K562 (cell line): Measurements from ENCODE around the gene RITA1. TPM values are rescaled to one million over a fixed set of nuclear protein-coding genes. Genes with fewer than 3 reads are reported as not detected.

ENCODE experiments used
- ADNP ChIP-seq: fragments of 200-800 bp; sonication (Bioruptor generic); IDR thresholded peaks from 2 replicates; pipeline ENCODE4 v1.6.1; 2016; ENCODE audit warnings: missing genetic modification characterization, missing compliant biosample characterization
- HDAC1 ChIP-seq, 2 experiments: fragments of 450-650 bp; IDR thresholded peaks; 2 replicates each; pipeline ENCODE4 v1.6.1; 2016 to 2017; ENCODE audit warnings: inconsistent platforms in 1 of 2, mild to moderate bottlenecking in 1 of 2, moderate library complexity in 1 of 2
- KLF13 ChIP-seq: fragments of 450-650 bp; IDR thresholded peaks from 2 replicates; pipeline ENCODE4 v1.6.1; 2016; ENCODE audit warnings: missing genetic modification characterization, low read depth, mild to moderate bottlenecking, missing compliant biosample characterization, moderate library complexity, borderline replicate concordance
- MTA3 ChIP-seq: fragments of 450-650 bp; formaldehyde crosslinking; IDR thresholded peaks from 2 replicates; pipeline ENCODE4 v1.6.1; 2017; ENCODE audit warnings: mild to moderate bottlenecking, borderline replicate concordance
- PCBP2 ChIP-seq: fragments of 200-400 bp; formaldehyde crosslinking; IDR thresholded peaks from 2 replicates; pipeline ENCODE4 v1.6.1; 2018; ENCODE audit warnings: low read length, low read depth, mild to moderate bottlenecking, moderate library complexity; ENCODE audit not compliant: poor library complexity, severe bottlenecking
- PTTG1 ChIP-seq: fragments of 450-650 bp; IDR thresholded peaks from 2 replicates; pipeline ENCODE4 v1.6.1; 2016; ENCODE audit warnings: low read depth, mild to moderate bottlenecking, missing genetic modification characterization, missing compliant biosample characterization
- TAL1 ChIP-seq: fragments of 450-650 bp; IDR thresholded peaks from 2 replicates; pipeline ENCODE4 v1.6.1; 2016; ENCODE audit warnings: mild to moderate bottlenecking
- ZNF124 ChIP-seq: sonication (generic); formaldehyde crosslinking; IDR thresholded peaks from 2 replicates; pipeline ENCODE4 v1.8.1; 2022; ENCODE audit warnings: missing genetic modification reagents
- ZNF143 ChIP-seq: sonication (generic); formaldehyde crosslinking; IDR thresholded peaks from 2 replicates; pipeline ENCODE4 v1.9.0; 2022; ENCODE audit warnings: mild to moderate bottlenecking, missing genetic modification reagents
- polyA plus RNA-seq, 8 experiments: library from polyadenylated mRNA; depleted of rRNA in 4 of 8; stranded (reverse) in 5 of 8; unstranded in 3 of 8; fragments of >200 nt; fragmentation: Nextera tagmentation in 2 of 8; fragmentation: Illumina TruSeq in 1 of 8; extraction: Ambion mirVana in 2 of 8; extraction: Trizol in 1 of 8; gene quantifications; 2 replicates each; pipeline versions ENCODE4 v1.2.1 to v1.2.3, GENCODE V29; 2011 to 2014; ENCODE audit warnings: inconsistent platforms in 1 of 8, missing spikeins in 1 of 8
- total RNA-seq, 7 experiments: library from RNA; depleted of rRNA in 6 of 7; stranded (reverse); fragments of >200 nt in 6 of 7; fragmentation: Illumina TruSeq in 2 of 7; extraction: Trizol in 2 of 7; gene quantifications; 2 replicates each; pipeline versions ENCODE4 v1.2.1 to v1.2.3, GENCODE V29; 2011 to 2021; ENCODE audit warnings: low replicate concordance in 1 of 7
- TF ChIP-seq, protein P1 (sequence below): IDR thresholded peaks from 2 replicates; pipeline ENCODE4 v1.6.1; 2012; ENCODE audit warnings: low read depth, low read length, improper control_type of control experiment, borderline replicate concordance
- TF ChIP-seq, protein P2 (sequence below), 2 experiments: fragments of 250-450 bp in 1 of 2; fragments of 450-650 bp in 1 of 2; sonication (Bioruptor Pico) in 1 of 2; IDR thresholded peaks; 2 replicates each; pipeline versions ENCODE4 v1.6.1 to v1.8.0; 2016 to 2021; ENCODE audit warnings: mild to moderate bottlenecking in 2 of 2, moderate library complexity in 2 of 2, missing compliant biosample characterization in 1 of 2, missing genetic modification characterization in 1 of 2

Gene RITA1
- total and polyA plus RNA-seq, 9 of the 15 experiments (the other 6 are each of a cell fraction or from before 2014, with no cell fraction given) = 2.8 to 40.4 (median 18.0) TPM

DNA sequence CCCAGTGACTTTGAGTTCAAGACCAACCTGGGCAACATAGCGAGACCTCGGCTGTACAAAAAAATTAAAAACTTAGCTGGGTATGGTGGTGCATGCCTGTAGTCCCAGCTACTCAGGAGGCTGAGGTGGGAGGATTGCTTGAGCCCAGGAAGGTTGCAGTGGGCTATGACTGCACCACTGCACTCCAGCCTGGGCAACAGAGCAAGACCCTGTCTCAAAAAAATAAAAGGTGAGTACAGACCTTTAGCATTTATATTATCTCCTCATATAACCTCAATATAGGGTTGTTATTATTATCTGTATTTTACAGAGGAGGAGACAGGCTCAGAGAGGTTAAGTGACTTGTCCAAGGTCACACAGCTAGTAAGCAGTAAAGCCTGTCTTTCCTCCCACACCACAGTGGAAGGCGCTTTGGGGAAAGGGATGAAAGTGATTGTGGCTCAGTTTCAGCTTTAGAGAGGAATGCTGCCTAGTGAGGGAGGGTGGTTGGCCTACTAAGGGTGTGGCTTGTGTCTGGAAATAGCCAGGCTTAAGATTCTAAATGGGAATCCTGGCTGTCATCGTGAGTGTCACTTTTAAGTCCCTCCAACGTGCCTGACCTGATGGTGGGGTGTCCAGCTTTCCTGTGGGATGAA is 43.0 kb downstream of the RITA1 start (continued):
- TF ChIP-seq, protein P1, sequence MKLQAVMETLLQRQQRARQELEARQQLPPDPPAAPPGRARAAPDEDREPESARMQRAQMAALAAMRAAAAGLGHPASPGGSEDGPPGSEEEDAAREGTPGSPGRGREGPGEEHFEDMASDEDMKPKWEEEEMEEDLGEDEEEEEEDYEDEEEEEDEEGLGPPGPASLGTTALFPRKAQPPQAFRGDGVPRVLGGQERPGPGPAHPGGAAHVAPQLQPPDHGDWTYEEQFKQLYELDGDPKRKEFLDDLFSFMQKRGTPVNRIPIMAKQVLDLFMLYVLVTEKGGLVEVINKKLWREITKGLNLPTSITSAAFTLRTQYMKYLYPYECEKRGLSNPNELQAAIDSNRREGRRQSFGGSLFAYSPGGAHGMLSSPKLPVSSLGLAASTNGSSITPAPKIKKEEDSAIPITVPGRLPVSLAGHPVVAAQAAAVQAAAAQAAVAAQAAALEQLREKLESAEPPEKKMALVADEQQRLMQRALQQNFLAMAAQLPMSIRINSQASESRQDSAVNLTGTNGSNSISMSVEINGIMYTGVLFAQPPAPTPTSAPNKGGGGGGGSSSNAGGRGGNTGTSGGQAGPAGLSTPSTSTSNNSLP = no peak
- TF ChIP-seq PCBP2 (no peak), PTTG1 (tag) (no peak), ZNF124 (CRISPR knock-in tag) (no peak), HDAC1 (IDR thresholded peaks at IDR 0.05) (0 out of 4 replicates have a peak, but pooled peaks of 1 of the 2 experiments have one; percentile 15), TAL1 (no peak), KLF13 (tag) (no peak), ZNF143 (CRISPR knock-in tag) (no peak), MTA3 (no peak), ADNP (tag) (peak; percentile 91)
- TF ChIP-seq, protein P2, sequence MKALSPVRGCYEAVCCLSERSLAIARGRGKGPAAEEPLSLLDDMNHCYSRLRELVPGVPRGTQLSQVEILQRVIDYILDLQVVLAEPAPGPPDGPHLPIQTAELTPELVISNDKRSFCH (CRISPR knock-in tag; IDR thresholded peaks at IDR 0.05) = no peak
- TF ChIP-seq, protein P2 (tag; IDR thresholded peaks at IDR 0.05) = no peak
